Gastroesophageal sphincter (tissue), 4 donors: ENCODE measurements around the gene USP12. TPM values are rescaled to one million over a fixed set of nuclear protein-coding genes. Genes with fewer than 3 reads are reported as not detected.
A peak's percentile ranks its signal among the peaks of the same experiment; 100 is the strongest.

Source experiments
- ATAC-seq: fragments of 150-250 bp; one replicate; pipeline ENCODE4 v1.9.1; 2016; ENCODE audit warnings: mild to moderate bottlenecking, moderate library complexity
- H3K27ac ChIP-seq, 4 donors: fragments of 200-600 bp; sonication (generic) in 3 of 4; 1 replicate in 3 of 4; 2 replicates in 1 of 4; pipeline ENCODE4 v1.5.1; 2016 to 2019
- H3K27me3 ChIP-seq: fragments of 200-600 bp; sonication (generic); one replicate; pipeline ENCODE4 v1.5.1; 2019
- H3K36me3 ChIP-seq, 2 donors: fragments of 200-600 bp; sonication (generic); one replicate each; pipeline ENCODE4 v1.5.1; 2019; ENCODE audit warnings: control low read depth in 1 of 2
- H3K4me1 ChIP-seq, 3 donors: fragments of 200-600 bp; sonication (generic); 1 replicate in 2 of 3; 2 replicates in 1 of 3; pipeline ENCODE4 v1.5.1; 2016 to 2019; ENCODE audit warnings: control low read depth in 2 of 3
- H3K4me3 ChIP-seq, 2 donors: fragments of 200-600 bp; sonication (generic); one replicate each; pipeline ENCODE4 v1.5.1; 2019; ENCODE audit warnings: mild to moderate bottlenecking in 1 of 2, moderate library complexity in 1 of 2
- H3K9me3 ChIP-seq, 3 donors: fragments of 200-600 bp; sonication (generic); one replicate each; pipeline ENCODE4 v1.5.1; 2017 to 2019; ENCODE audit warnings: control low read depth in 2 of 3
- CTCF ChIP-seq, 4 experiments: fragments of 200-600 bp in 2 of 4; fragments of 450-650 bp in 2 of 4; sonication (generic) in 1 of 4; IDR thresholded peaks; one replicate each; pipeline ENCODE4 v1.5.1; 2017 to 2019; ENCODE audit warnings: antibody characterized with exemption in 4 of 4, mild to moderate bottlenecking in 2 of 4, moderate library complexity in 2 of 4
- EP300 ChIP-seq: sonication (generic); formaldehyde crosslinking; IDR thresholded peaks from one replicate; pipeline ENCODE4 v1.6.1; 2017; ENCODE audit warnings: antibody characterized with exemption, mild to moderate bottlenecking
- POLR2A ChIP-seq, 2 donors: fragments of 450-650 bp; IDR thresholded peaks; one replicate each; pipeline ENCODE4 v1.6.1; 2017; ENCODE audit warnings: antibody characterized with exemption in 2 of 2, mild to moderate bottlenecking in 2 of 2, moderate library complexity in 1 of 2
- POLR2AphosphoS5 ChIP-seq: sonication (generic); formaldehyde crosslinking; IDR thresholded peaks from one replicate; pipeline ENCODE4 v1.6.1; 2017; ENCODE audit warnings: antibody characterized with exemption
- WGBS, 2 donors: methylation state at CpG; one replicate each; pipeline ENCODE4 v1.1.5; 2018; ENCODE audit warnings: low coverage in 1 of 2; 5-methylcytosine and 5-hydroxymethylcytosine counted together
- total RNA-seq, 4 donors: library from RNA; depleted of rRNA; stranded (reverse); fragments of >200 nt; gene quantifications; one replicate each; pipeline ENCODE4 v1.1.0, GENCODE V29; 2016

The USP12 gene
- total RNA-seq, 4 donors from 2014 or later, result 55.7 to 116 (median 78.8) TPM

GRCh38 chr13:27120811-27121210, 50.8 kb downstream of the USP12 start:
- WGBS, 2 donors, result 20 to 29% methylated on average over 1 to 3 of the region's 3 CpGs
- H3K4me3 ChIP-seq, result no peak overlapping the region
- ATAC-seq, result no peak
- TF ChIP-seq POLR2A (IDR thresholded peaks at IDR 0.05), result no peak
- no peak for TF ChIP-seq POLR2AphosphoS5
- no peak for TF ChIP-seq CTCF (IDR thresholded peaks at IDR 0.05)
- no peak for TF ChIP-seq EP300
- peaks cover 0 to 4% of the 10 kb centered on the region in 2 donors for H3K36me3 ChIP-seq
- no peaks in the 10 kb centered on the region for H3K9me3 ChIP-seq
- peak overlapping the region in 2 of 4 donors; percentile 12 to 22 for H3K27ac ChIP-seq
- peaks cover 9 to 83% (median 10%) of the 10 kb centered on the region in 3 donors for H3K4me1 ChIP-seq
- H3K27me3 ChIP-seq, result no peaks in the 10 kb centered on the region

GRCh38 chr13:27120011-27120410, 51.6 kb downstream of the USP12 start:
- 80 to 85% methylated on average over 3 of the region's 3 CpGs for WGBS, 2 donors
- Histone ChIP-seq H3K4me3 (no peak overlapping the region), H3K4me1 (peaks cover 5 to 75% (median 9%) of the 10 kb centered on the region in 3 donors), H3K27me3 (no peaks in the 10 kb centered on the region), H3K9me3 (no peaks in the 10 kb centered on the region), H3K36me3 (peaks cover 0 to 6% of the 10 kb centered on the region in 2 donors), H3K27ac (peak overlapping the region in 1 of 4 donors; percentile 12)
- ATAC-seq, result no peak
- TF ChIP-seq CTCF (IDR thresholded peaks at IDR 0.05), result no peak
- TF ChIP-seq POLR2A (IDR thresholded peaks at IDR 0.05), result no peak
- TF ChIP-seq POLR2AphosphoS5, result no peak
- no peak for TF ChIP-seq EP300

GRCh38 chr13:27118428-27119054, 53.1 kb downstream of the USP12 start:
- Histone ChIP-seq H3K9me3 (no peaks in the 10 kb centered on the region), H3K27me3 (no peaks in the 10 kb centered on the region), H3K36me3 (peaks cover 0 to 6% of the 10 kb centered on the region in 2 donors), H3K4me1 (peaks cover 5 to 72% (median 9%) of the 10 kb centered on the region in 3 donors), H3K4me3 (no peak overlapping the region), H3K27ac (no peak overlapping the region)
- no peak for TF ChIP-seq POLR2AphosphoS5
- 95 to 96% methylated on average over 3 of the region's 3 CpGs for WGBS, 2 donors
- ATAC-seq, result no peak

GRCh38 chr13:27117952-27118351, 53.7 kb downstream of the USP12 start:
- TF ChIP-seq EP300, result no peak
- no peak for TF ChIP-seq CTCF (IDR thresholded peaks at IDR 0.05)
- TF ChIP-seq POLR2A (IDR thresholded peaks at IDR 0.05), result no peak
- TF ChIP-seq POLR2AphosphoS5, result no peak
- WGBS, 2 donors, result 49 to 62% methylated on average over 5 of the region's 5 CpGs
- Histone ChIP-seq H3K4me3 (no peak overlapping the region), H3K27me3 (no peaks in the 10 kb centered on the region), H3K36me3 (peaks cover 0 to 7% of the 10 kb centered on the region in 2 donors), H3K27ac (no peak overlapping the region), H3K4me1 (peaks cover 5 to 76% (median 9%) of the 10 kb centered on the region in 3 donors), H3K9me3 (no peaks in the 10 kb centered on the region)
- no peak for ATAC-seq

- ATAC-seq, result no peak
- Histone ChIP-seq H3K27me3 (no peaks in the 10 kb centered on the region), H3K27ac (no peak overlapping the region), H3K9me3 (no peaks in the 10 kb centered on the region), H3K36me3 (peaks cover 0 to 10% of the 10 kb centered on the region in 2 donors), H3K4me3 (no peak overlapping the region), H3K4me1 (peaks cover 5 to 75% (median 9%) of the 10 kb centered on the region in 3 donors)
- WGBS, 2 donors, result 36 to 55% methylated on average over 1 of the region's 1 CpG
- TF ChIP-seq POLR2AphosphoS5, result no peak
- TF ChIP-seq POLR2A (IDR thresholded peaks at IDR 0.05), result no peak
- TF ChIP-seq EP300, result no peak
- no peak for TF ChIP-seq CTCF (IDR thresholded peaks at IDR 0.05)
Observed at GRCh38 chr13:27117158-27117557, 54.5 kb downstream of the USP12 start.
